GM19328 (cell line): ENCODE measurements around the gene NFIC.
"Not testable (repeated sequence)": the region's sequence is repeated elsewhere in the genome, so short reads cannot be mapped to it uniquely, and the experiment has no call there.

ENCODE experiments used
- ATAC-seq: cut with Tn5 transposase; IDR thresholded peaks from one replicate; pipeline ENCODE4 v1.9.1; 2021; ENCODE audit warnings: mild to moderate bottlenecking, moderate library complexity; ENCODE audit not compliant: unreplicated experiment

The NFIC gene

GRCh38 chr19:3415695-3416094 is 49.3 kb downstream of the NFIC start:
- ATAC-seq: no peak

GRCh38 chr19:3420244-3420755 is 53.9 kb downstream of the NFIC start:
- ATAC-seq: no peak

GRCh38 chr19:3420909-3421619 is 54.7 kb downstream of the NFIC start:
- ATAC-seq: no peak

- not testable (repeated sequence) for ATAC-seq
Observed at GRCh38 chr19:3421656-3422055, 55.3 kb downstream of the NFIC start.

GRCh38 chr19:3423183-3423829 is 56.9 kb downstream of the NFIC start:
- no peak for ATAC-seq

GRCh38 chr19:3426433-3426832 is 60.0 kb downstream of the NFIC start:
- ATAC-seq: no peak

- ATAC-seq: not testable (repeated sequence)
Observed at GRCh38 chr19:3430366-3430680, 63.9 kb downstream of the NFIC start.

- no peak for ATAC-seq
Observed at GRCh38 chr19:3431760-3432397, 65.5 kb downstream of the NFIC start.

GRCh38 chr19:3433313-3433712 is 66.9 kb downstream of the NFIC start:
- no peak for ATAC-seq

GRCh38 chr19:3433805-3434540 is 67.6 kb downstream of the NFIC start:
- no peak for ATAC-seq

GRCh38 chr19:3434630-3435553 is 68.5 kb downstream of the NFIC start:
- peak; percentile 83 for ATAC-seq

- no peak for ATAC-seq
Observed at GRCh38 chr19:3440082-3440481, 73.7 kb downstream of the NFIC start.

GRCh38 chr19:3441089-3441985 is 75.0 kb downstream of the NFIC start:
- ATAC-seq: no peak

GRCh38 chr19:3441986-3442329 is 75.6 kb downstream of the NFIC start:
- no peak for ATAC-seq

- ATAC-seq: no peak
Observed at GRCh38 chr19:3442487-3443071, 76.2 kb downstream of the NFIC start.

- ATAC-seq: no peak
Observed at GRCh38 chr19:3443840-3444694, 77.7 kb downstream of the NFIC start.

GRCh38 chr19:3444695-3445234 is 78.4 kb downstream of the NFIC start:
- ATAC-seq: no peak

- ATAC-seq: not testable (repeated sequence)
Observed at GRCh38 chr19:3446657-3447056, 80.3 kb downstream of the NFIC start.
